Measurements from ENCODE around the gene CPN2.

GRCh38 chr3:194326968-194327217, 24.2 kb downstream of the CPN2 start:
- TF ChIP-seq POLR2A (IDR thresholded peaks at IDR 0.05) (no peak), CTCF (IDR thresholded peaks at IDR 0.05) (no peak)

All from uterus (tissue), 2 donors.